ENCODE measurements around the gene MED7.

MED7 gene

GRCh38 chr5:157162919-157163510 lies 20.4 kb upstream of the MED7 start:
- DNase-seq, result no peak

- no peak for DNase-seq
Measured at GRCh38 chr5:157161996-157162395, 19.3 kb upstream of the MED7 start.

GRCh38 chr5:157160001-157160400 lies 17.3 kb upstream of the MED7 start:
- DNase-seq, result no peak

DNA sequence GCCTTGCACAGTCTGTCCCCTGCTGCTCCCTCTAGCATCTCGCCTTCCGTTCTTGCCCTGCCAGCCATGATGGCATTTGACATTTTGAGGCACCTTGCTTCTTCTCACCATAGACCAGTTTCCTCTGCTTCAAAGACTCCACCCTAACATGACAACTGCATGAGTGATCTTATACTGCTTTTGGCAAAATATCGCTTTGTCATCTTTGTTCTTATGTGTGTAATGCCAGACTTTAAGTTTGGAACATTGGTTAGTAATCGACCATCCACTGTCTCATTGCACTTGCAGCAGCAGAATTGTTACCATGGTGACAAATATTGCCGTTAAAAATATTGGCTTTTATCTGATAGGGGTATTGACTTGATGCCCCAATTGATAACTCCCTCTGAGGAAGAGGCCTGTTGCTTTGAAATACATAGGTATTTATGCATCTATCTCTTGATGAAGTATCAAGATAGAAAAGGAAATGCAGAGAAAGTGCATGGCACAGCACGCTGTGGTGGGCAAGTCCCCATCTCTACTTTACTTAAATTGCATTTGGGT lies 16.6 kb upstream of the MED7 start:
- DNase-seq, result no peak

DNA sequence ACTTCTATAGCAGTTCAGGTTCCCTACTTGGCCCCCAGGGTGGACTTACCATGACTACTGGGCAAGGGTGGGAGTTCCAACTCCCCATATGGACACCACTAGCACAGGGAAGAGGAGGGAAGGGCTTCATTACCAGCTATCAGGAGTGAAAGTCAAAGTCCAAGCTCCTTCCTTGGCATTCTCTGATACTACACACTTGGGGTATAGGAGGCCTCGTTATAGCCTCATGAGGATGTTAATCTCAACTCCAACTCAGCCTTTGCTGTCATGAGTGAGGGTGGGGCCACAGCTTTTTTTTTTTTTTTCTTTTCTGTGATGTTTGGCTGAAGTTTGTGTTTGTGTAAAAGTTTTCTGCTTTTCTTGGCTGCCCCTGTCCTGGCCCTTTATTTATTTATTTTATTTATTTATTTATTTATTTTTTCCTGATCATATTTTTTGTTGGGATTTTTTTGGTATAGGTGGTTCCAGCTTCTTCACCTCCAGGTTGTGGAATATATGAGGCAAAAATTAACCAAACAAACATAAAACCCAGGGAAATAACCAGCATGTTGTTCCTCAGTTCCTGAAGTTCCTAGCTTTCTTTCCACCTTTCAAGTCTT lies 14.7 kb upstream of the MED7 start:
- no peak for DNase-seq

- no peak for DNase-seq
Measured at GRCh38 chr5:157155297-157155696, 12.6 kb upstream of the MED7 start.

GRCh38 chr5:157150995-157151394 lies 8.3 kb upstream of the MED7 start:
- no peak for DNase-seq

GRCh38 chr5:157148734-157149615 lies 6.3 kb upstream of the MED7 start:
- peak; percentile 38 for DNase-seq

GRCh38 chr5:157143127-157143971 lies 684 bp upstream of the MED7 start:
- DNase-seq, result peak; percentile 93

- DNase-seq, result no peak
Measured at GRCh38 chr5:157137691-157138090, 5.0 kb downstream of the MED7 start.

GRCh38 chr5:157132281-157132612 lies 10.4 kb downstream of the MED7 start:
- DNase-seq, result no peak

GRCh38 chr5:157130925-157131324 lies 11.7 kb downstream of the MED7 start:
- DNase-seq, result no peak

DNA sequence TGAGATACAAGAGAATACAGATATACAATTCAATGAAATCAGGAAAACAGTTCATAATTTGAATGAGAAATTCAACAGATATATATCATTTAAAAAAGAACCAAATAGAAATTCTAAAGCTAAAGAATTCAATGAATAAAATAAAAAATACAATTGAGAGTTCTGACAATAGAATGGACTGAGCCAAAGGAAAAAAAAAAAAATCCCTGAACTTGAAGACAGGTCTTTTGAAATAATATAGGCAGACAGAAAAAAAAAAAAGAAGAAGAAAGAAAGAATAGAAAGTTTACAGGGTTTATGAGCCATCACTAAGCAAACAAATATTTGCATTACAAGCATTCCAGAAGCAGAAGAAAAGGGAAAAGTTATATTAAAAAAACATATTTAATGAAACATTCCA lies 21.0 kb downstream of the MED7 start:
- no peak for DNase-seq

DNA sequence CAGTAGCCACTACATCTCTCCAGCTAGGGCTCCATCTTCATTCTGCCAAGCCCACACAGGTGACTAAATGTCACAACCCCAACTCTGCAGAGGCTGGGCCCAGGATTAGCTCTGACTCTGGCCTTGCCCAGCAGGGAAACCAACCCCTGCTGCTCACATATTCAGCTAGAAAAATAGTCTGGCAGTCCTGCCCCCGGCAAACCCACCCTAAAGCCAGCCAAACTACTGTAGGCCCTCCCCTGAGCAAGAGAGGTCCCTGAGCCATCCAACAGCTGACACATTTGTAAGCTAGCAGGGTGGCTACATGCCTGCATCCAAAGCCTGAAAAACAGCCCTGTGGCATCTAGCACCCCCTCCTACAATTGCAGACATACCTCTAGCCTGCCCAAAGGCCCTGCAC lies 22.6 kb downstream of the MED7 start:
- no peak for DNase-seq

DNA sequence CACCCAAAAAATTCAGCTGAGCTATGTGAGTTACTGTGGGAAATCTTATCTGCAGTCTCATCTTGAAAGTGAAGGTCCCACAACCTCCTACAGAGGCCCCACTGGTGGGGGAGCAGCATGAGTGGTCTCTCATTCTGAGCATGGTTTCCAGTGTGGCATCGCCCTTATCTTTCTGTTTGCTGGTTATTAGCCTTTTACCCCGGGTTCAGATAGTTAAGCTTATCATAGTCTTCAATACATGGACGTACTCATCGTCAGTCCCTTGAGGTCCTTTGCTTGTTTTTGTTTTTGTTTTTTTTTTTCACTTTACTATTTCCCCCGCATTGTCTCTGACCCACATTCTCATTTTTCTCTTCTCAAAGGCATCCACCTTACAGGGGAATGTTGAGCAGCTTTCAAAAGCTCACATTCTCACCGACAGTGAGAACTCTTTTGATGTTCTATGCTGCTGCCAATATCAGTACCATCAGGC lies 26.1 kb downstream of the MED7 start:
- no peak for DNase-seq

DNA sequence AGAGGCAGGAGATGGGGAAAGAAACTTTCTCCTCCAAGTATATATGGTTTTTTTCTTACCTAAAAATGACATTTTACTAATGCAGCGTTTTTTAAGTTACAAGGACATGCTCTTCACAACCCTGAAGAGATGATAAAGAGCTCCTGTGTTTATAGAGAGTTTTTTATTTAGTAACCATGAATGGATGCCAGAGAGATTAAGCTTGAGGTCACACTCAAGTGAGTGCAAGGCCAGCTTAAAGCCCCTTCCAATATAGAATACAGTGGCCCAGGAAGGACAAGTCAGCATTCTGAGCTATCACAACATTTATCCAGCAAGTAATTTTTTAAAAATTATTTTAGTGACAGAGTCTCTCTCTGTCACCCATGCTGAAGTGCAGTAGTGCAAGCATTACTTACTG lies 27.2 kb downstream of the MED7 start:
- no peak for DNase-seq

DNA sequence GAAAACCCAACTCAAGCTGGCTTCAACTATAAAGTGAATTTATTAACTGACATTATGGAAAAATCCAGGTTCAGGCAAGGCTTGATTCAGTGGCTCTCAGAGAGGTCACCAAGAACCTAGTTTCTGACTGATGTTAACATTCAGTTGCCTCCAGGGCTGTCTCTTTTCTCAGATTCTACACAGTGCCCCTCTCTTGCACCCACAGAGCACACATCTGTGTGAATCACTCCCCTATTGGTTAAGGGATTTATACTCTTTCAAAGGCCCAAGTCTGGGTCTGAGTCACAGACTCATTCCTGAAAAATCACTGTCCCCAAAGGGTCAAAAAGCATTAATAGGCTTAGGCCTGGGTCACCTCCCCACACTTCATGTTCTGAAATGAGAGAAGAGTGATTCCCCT lies 27.7 kb downstream of the MED7 start:
- no peak for DNase-seq

DNA sequence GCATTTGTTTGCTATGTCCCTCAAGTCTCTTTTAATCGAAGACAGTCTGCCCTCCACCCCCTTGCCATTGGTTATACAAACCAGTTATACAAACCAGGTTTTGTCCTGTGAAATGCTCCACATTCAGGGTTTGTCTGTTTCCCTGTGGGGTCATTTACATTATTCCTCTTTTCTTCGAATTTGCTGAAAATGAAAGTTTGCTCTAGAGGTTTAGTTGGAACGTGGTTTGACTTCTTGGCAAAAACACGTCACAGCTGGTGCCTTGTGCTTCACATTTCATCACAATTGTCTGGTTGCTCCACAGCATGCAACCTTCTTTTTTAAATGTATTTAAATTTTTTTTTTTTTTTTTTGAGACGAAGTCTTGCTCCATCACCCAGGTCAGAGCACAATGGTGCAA lies 29.7 kb downstream of the MED7 start:
- DNase-seq, result no peak

- no peak for DNase-seq
Measured at GRCh38 chr5:157109744-157110143, 32.9 kb downstream of the MED7 start.

DNA sequence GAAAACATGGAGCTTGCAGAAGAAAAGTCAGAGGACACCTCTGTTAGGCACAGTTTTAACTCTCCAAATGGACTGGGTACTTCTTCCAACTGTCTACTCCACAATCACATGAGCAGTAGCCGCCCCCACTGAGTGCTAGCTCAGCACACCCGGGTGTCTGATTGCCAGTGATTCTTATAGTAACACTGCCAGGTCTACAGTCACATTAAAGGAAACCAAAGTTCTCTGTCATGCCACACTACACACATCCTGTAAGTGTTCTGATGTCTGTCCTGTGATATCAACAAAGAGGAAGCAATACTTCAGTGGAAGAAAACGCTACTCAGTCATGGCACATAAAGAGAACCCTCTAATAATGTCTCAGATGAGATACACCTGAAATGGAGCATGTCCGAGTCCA lies 33.7 kb downstream of the MED7 start, which contains the start of gene HAVCR2:
HAVCR2 (minus strand) TSS at position 69 of the 400 bp plus-strand sequence; CDS start at position 8, 61 bp downstream.
- no peak for DNase-seq

DNA sequence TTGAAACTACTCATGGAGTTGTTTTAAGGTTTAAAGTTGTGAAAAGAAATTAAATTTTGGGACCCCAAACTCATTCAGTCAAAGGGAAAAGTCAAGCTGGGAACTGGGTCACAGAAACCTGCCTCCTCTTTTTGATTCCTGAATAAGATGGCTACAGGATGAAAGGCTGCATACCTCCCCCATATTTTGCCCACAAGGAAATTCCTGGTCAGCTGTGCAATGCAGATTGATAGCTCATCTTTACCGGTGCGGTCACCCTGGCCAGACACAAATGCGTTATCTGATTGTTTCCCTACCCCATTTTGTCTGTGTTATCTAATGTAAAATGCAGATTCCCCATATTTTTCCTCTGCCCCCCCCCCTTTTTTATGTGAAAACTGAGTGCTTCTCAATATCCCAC lies 35.2 kb downstream of the MED7 start:
- DNase-seq, result no peak

DNA sequence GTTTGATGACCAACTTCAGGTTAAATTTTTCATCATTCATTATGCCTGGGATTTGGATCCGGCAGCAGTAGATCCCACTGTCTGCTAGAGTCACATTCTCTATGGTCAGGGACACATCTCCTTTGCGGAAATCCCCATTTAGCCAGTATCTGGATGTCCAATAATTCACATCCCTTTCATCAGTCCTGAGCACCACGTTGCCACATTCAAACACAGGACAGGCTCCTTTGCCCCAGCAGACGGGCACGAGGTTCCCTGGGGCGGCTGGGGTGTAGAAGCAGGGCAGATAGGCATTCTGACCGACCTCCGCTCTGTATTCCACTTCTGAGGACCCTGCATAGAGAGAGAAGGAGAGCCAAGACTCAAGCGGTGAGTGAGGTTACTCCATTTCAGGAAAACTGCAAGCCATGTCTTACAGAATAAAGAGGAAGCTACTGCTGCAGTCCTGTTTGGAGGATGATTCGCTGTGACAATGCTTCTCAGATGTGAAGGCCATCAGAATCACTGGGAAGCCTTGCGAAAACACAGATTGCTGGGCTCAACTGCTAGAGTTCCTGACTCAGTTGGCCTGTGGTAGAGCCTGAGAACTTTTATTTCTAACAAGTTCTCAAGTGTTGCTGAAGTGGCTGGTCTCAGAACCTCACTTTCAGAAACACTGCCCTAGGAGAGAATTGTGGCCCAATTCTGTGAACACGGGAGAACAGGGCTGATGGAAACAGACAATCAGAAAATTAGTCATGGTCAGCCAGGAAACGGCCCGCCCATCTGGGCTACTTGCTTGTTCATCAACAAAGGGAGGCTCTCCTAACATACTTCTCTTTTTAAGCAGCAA lies 35.8 kb downstream of the MED7 start:
- no peak for DNase-seq

Data from NCI-H2227 treated with DMSO at 0.1 percent for 48 hours (cell line).